A673 (cell line): ENCODE measurements around the gene TWSG1. TPM values are rescaled to one million over a fixed set of nuclear protein-coding genes. Genes with fewer than 3 reads are reported as not detected.

ENCODE experiments used
- BruUV-seq: library from RNA; stranded (reverse); fragments of 400-500 nt; replicated peaks from 2 replicates; lab custom pipeline; 2021; lab: Mats Ljungman, UMichigan
- CTCF ChIA-PET: fragments of 300-600 bp; sonication (Branson Sonifier 250); formaldehyde crosslinking; loops from one replicate; lab custom pipeline; 2022; ENCODE audit warnings: antibody characterized with exemption; lab: Charles Lee
- POLR2A ChIA-PET: fragments of 300-600 bp; sonication (Branson Sonifier 250); formaldehyde crosslinking; loops from one replicate; lab custom pipeline; 2022; ENCODE audit warnings: antibody characterized with exemption; ENCODE audit not compliant: low non-redundant PET; lab: Charles Lee
- DNase-seq: peaks from one replicate; pipeline ENCODE4 v3.0.0-alpha.2; 2015; ENCODE audit warnings: low spot score
- H3K27ac ChIP-seq: fragments of 200-600 bp; sonication (generic); 2 replicates; pipeline ENCODE4 v1.5.1; 2016; ENCODE audit warnings: mixed run types, low read depth, mild to moderate bottlenecking, mixed read lengths, antibody characterized with exemption, low read length; ENCODE audit not compliant: poor library complexity, severe bottlenecking
- H3K27me3 ChIP-seq: fragments of 200-600 bp; sonication (generic); replicated peaks from 2 replicates; pipeline ENCODE4 v1.6.1; 2017; ENCODE audit warnings: mixed run types, low read depth, mild to moderate bottlenecking, mixed read lengths, antibody characterized with exemption, low read length; ENCODE audit not compliant: insufficient read depth, poor library complexity
- H3K36me3 ChIP-seq: fragments of 200-600 bp; sonication (generic); 2 replicates; pipeline ENCODE4 v1.6.1; 2016; ENCODE audit warnings: mixed run types, mild to moderate bottlenecking, mixed read lengths, antibody characterized with exemption, low read length; ENCODE audit not compliant: insufficient read depth, poor library complexity, severe bottlenecking
- H3K4me1 ChIP-seq: fragments of 200-600 bp; sonication (generic); 2 replicates; pipeline ENCODE4 v1.6.1; 2017; ENCODE audit warnings: mixed run types, mild to moderate bottlenecking, mixed read lengths, antibody characterized with exemption, low read length; ENCODE audit not compliant: insufficient read depth, poor library complexity, severe bottlenecking
- H3K4me3 ChIP-seq: fragments of 200-600 bp; sonication (generic); 2 replicates; pipeline ENCODE4 v1.5.1; 2016; ENCODE audit warnings: low read depth, mixed run types, mild to moderate bottlenecking, mixed read lengths, low read length; ENCODE audit not compliant: poor library complexity, severe bottlenecking
- H3K9me3 ChIP-seq: fragments of 200-600 bp; sonication (generic); 2 replicates; pipeline ENCODE4 v1.6.1; 2016; ENCODE audit warnings: mixed run types, low read depth, mild to moderate bottlenecking, mixed read lengths, antibody characterized with exemption, low read length; ENCODE audit not compliant: poor library complexity, severe bottlenecking
- EZH2 ChIP-seq: fragments of 200-600 bp; sonication (generic); IDR thresholded peaks from 2 replicates; pipeline ENCODE4 v1.6.1; 2017; ENCODE audit warnings: borderline replicate concordance, low read depth, mild to moderate bottlenecking, mixed read lengths, antibody characterized with exemption, low read length; ENCODE audit not compliant: poor library complexity, severe bottlenecking
- intact Hi-C: fragments of 100-400 bp; cut with micrococcal nuclease; formaldehyde crosslinking; loops from one replicate; pipeline ENCODE4 v1.10.0; 2022; ENCODE audit not compliant: unreplicated experiment
- total RNA-seq: library from RNA; stranded (reverse); gene quantifications from 2 replicates; pipeline ENCODE4 v1.2.3, GENCODE V29; 2021
- TF ChIP-seq, protein P1 (sequence below): fragments of 300-800, 200-600 bp; sonication (generic); conservative IDR thresholded peaks from 2 replicates; pipeline ENCODE4 v1.5.1; 2017; ENCODE audit warnings: low read depth, mild to moderate bottlenecking, antibody characterized with exemption, low read length, moderate library complexity, mixed read lengths

Gene TWSG1
- total RNA-seq, 1 experiment from 2014 or later, result 34.9 TPM

- CTCF ChIA-PET, result no interaction called here
Measured at GRCh38 chr18:9304388-9305070, 30.0 kb upstream of the TWSG1 start.

GRCh38 chr18:9319333-9319732 is 15.2 kb upstream of the TWSG1 start:
- no TSS peak for BruUV-seq
- POLR2A ChIA-PET, result no interaction called here
- Histone ChIP-seq H3K4me3 (no peak overlapping the region), H3K27ac (no peak overlapping the region), H3K9me3 (no peaks in the 10 kb centered on the region), H3K27me3 (no peaks in the 10 kb centered on the region), H3K36me3 (no peaks in the 10 kb centered on the region), H3K4me1 (no peaks in the 10 kb centered on the region)
- no peak for DNase-seq
- intact Hi-C loops, result no loop called here
- TF ChIP-seq, protein P1, sequence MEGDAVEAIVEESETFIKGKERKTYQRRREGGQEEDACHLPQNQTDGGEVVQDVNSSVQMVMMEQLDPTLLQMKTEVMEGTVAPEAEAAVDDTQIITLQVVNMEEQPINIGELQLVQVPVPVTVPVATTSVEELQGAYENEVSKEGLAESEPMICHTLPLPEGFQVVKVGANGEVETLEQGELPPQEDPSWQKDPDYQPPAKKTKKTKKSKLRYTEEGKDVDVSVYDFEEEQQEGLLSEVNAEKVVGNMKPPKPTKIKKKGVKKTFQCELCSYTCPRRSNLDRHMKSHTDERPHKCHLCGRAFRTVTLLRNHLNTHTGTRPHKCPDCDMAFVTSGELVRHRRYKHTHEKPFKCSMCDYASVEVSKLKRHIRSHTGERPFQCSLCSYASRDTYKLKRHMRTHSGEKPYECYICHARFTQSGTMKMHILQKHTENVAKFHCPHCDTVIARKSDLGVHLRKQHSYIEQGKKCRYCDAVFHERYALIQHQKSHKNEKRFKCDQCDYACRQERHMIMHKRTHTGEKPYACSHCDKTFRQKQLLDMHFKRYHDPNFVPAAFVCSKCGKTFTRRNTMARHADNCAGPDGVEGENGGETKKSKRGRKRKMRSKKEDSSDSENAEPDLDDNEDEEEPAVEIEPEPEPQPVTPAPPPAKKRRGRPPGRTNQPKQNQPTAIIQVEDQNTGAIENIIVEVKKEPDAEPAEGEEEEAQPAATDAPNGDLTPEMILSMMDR, result no peak
- no peak for TF ChIP-seq EZH2
- CTCF ChIA-PET, result no interaction called here

More at GRCh38 chr18:9304388-9305070, 30.0 kb upstream of the TWSG1 start:
- no TSS peak for BruUV-seq
- DNase-seq, result no peak
- no peaks in the 10 kb centered on the region for H3K36me3 ChIP-seq
- TF ChIP-seq, protein P1, result no peak
- TF ChIP-seq EZH2, result no peak
- POLR2A ChIA-PET, result no interaction called here
- H3K27ac ChIP-seq, result no peak overlapping the region
- H3K4me1 ChIP-seq, result no peaks in the 10 kb centered on the region
- intact Hi-C loops, result no loop called here
- H3K4me3 ChIP-seq, result no peak overlapping the region
- no peaks in the 10 kb centered on the region for H3K9me3 ChIP-seq
- no peaks in the 10 kb centered on the region for H3K27me3 ChIP-seq

GRCh38 chr18:9321017-9321452 is 13.5 kb upstream of the TWSG1 start:
- no peak overlapping the region for H3K27ac ChIP-seq
- intact Hi-C loops, result no loop called here
- H3K4me3 ChIP-seq, result no peak overlapping the region
- ChIA-PET CTCF (interaction anchor here (0.6 kb wide), 1 partner anchor 13 kb away, joined by 4 read pairs; the partner anchor contains the start of gene TWSG1), POLR2A (no interaction called here)
- H3K9me3 ChIP-seq, result no peaks in the 10 kb centered on the region
- BruUV-seq, result no TSS peak
- no peaks in the 10 kb centered on the region for H3K4me1 ChIP-seq
- peak; percentile 66 for DNase-seq
- H3K36me3 ChIP-seq, result no peaks in the 10 kb centered on the region
- H3K27me3 ChIP-seq, result no peaks in the 10 kb centered on the region
- no peak for TF ChIP-seq EZH2
- TF ChIP-seq, protein P1, result no peak
